ENCODE results near the gene EIF2S1.

GRCh38 chr14:67395876-67396189, 35.7 kb downstream of the EIF2S1 start:
- TF ChIP-seq, protein P1, sequence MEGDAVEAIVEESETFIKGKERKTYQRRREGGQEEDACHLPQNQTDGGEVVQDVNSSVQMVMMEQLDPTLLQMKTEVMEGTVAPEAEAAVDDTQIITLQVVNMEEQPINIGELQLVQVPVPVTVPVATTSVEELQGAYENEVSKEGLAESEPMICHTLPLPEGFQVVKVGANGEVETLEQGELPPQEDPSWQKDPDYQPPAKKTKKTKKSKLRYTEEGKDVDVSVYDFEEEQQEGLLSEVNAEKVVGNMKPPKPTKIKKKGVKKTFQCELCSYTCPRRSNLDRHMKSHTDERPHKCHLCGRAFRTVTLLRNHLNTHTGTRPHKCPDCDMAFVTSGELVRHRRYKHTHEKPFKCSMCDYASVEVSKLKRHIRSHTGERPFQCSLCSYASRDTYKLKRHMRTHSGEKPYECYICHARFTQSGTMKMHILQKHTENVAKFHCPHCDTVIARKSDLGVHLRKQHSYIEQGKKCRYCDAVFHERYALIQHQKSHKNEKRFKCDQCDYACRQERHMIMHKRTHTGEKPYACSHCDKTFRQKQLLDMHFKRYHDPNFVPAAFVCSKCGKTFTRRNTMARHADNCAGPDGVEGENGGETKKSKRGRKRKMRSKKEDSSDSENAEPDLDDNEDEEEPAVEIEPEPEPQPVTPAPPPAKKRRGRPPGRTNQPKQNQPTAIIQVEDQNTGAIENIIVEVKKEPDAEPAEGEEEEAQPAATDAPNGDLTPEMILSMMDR (IDR thresholded peaks at IDR 0.05), result no peak
- TF ChIP-seq POLR2A (IDR thresholded peaks at IDR 0.05), result no peak

Data from heart left ventricle (tissue), 13 donors.